HepG2 (cell line): ENCODE results near the gene UGGT1. TPM values are rescaled to one million over a fixed set of nuclear protein-coding genes. Genes with fewer than 3 reads are reported as not detected.

ENCODE experiments used
- HIC2 ChIP-seq: sonication (generic); formaldehyde crosslinking; IDR thresholded peaks from 2 replicates; pipeline ENCODE4 v1.9.0; 2022; ENCODE audit warnings: low read depth, missing genetic modification reagents
- KIAA2018 ChIP-seq: sonication (generic); formaldehyde crosslinking; IDR thresholded peaks from 2 replicates; pipeline ENCODE4 v1.5.0; 2020; ENCODE audit warnings: mild to moderate bottlenecking, missing genetic modification reagents, borderline replicate concordance
- MTA1 ChIP-seq: sonication (generic); formaldehyde crosslinking; IDR thresholded peaks from 2 replicates; pipeline ENCODE4 v1.4.0; 2020; ENCODE audit warnings: missing genetic modification reagents, mild to moderate bottlenecking, borderline replicate concordance
- RXRB ChIP-seq: IDR thresholded peaks from 2 replicates; pipeline ENCODE4 v1.6.1; 2016; ENCODE audit warnings: borderline replicate concordance, missing genetic modification reagents, missing compliant biosample characterization
- SP2 ChIP-seq: sonication (generic); formaldehyde crosslinking; IDR thresholded peaks from 2 replicates; pipeline ENCODE4 v1.5.1; 2020; ENCODE audit warnings: mild to moderate bottlenecking, missing genetic modification reagents
- TEAD3 ChIP-seq: optimal IDR thresholded peaks from 2 replicates; pipeline ENCODE3; 2016; ENCODE audit warnings: borderline replicate concordance
- ZBTB37 ChIP-seq: sonication (generic); formaldehyde crosslinking; IDR thresholded peaks from 2 replicates; pipeline ENCODE4 v1.4.0; 2020; ENCODE audit warnings: mild to moderate bottlenecking, missing genetic modification reagents
- ZFP41 ChIP-seq: sonication (generic); formaldehyde crosslinking; IDR thresholded peaks from 2 replicates; pipeline ENCODE4 v1.4.0; 2020; ENCODE audit warnings: mild to moderate bottlenecking, missing genetic modification reagents, borderline replicate concordance
- ZNF143 ChIP-seq: sonication (generic); formaldehyde crosslinking; IDR thresholded peaks from 2 replicates; pipeline ENCODE4 v1.4.0; 2020; ENCODE audit warnings: missing genetic modification reagents
- ZNF562 ChIP-seq: sonication (generic); formaldehyde crosslinking; IDR thresholded peaks from 2 replicates; pipeline ENCODE4 v1.8.0; 2022; ENCODE audit warnings: missing genetic modification reagents, borderline replicate concordance
- ZNF572 ChIP-seq: sonication (generic); formaldehyde crosslinking; IDR thresholded peaks from 2 replicates; pipeline ENCODE4 v1.5.1; 2020; ENCODE audit warnings: mild to moderate bottlenecking, missing genetic modification reagents
- ZNF660 ChIP-seq: sonication (generic); formaldehyde crosslinking; IDR thresholded peaks from 2 replicates; pipeline ENCODE4 v1.5.1; 2020; ENCODE audit warnings: mild to moderate bottlenecking, low read depth, missing genetic modification reagents, borderline replicate concordance
- ZNF800 ChIP-seq: sonication (generic); formaldehyde crosslinking; IDR thresholded peaks from 2 replicates; pipeline ENCODE4 v1.4.0; 2020; ENCODE audit warnings: missing genetic modification reagents
- ZNF839 ChIP-seq: sonication (generic); formaldehyde crosslinking; IDR thresholded peaks from 2 replicates; pipeline ENCODE4 v1.4.0; 2020; ENCODE audit warnings: missing genetic modification reagents, mild to moderate bottlenecking, borderline replicate concordance
- polyA plus RNA-seq, 8 experiments: library from polyadenylated mRNA; depleted of rRNA in 3 of 8; stranded (reverse) in 7 of 8; unstranded in 1 of 8; fragments of >200 nt; fragmentation: Illumina TruSeq in 4 of 8; extraction: Trizol in 4 of 8; gene quantifications; 2 replicates each; pipeline versions ENCODE4 v1.2.1 to v1.2.3, GENCODE V29; 2011 to 2016; ENCODE audit warnings: low read depth in 4 of 8, missing spikeins in 1 of 8, mixed read lengths in 1 of 8; ENCODE audit not compliant: insufficient read depth in 1 of 8
- total RNA-seq, 5 experiments: library from RNA; depleted of rRNA; stranded (reverse); fragments of >200 nt; fragmentation: Illumina TruSeq; extraction: Trizol; gene quantifications; 2 replicates each; pipeline ENCODE4 v1.2.3, GENCODE V29; 2016; ENCODE audit warnings: low read depth in 1 of 5

UGGT1 gene
- total and polyA plus RNA-seq, 2 of the 13 experiments (the other 11 are each of a cell fraction or from before 2014, with no cell fraction given): 35.8 to 83.2 TPM

DNA sequence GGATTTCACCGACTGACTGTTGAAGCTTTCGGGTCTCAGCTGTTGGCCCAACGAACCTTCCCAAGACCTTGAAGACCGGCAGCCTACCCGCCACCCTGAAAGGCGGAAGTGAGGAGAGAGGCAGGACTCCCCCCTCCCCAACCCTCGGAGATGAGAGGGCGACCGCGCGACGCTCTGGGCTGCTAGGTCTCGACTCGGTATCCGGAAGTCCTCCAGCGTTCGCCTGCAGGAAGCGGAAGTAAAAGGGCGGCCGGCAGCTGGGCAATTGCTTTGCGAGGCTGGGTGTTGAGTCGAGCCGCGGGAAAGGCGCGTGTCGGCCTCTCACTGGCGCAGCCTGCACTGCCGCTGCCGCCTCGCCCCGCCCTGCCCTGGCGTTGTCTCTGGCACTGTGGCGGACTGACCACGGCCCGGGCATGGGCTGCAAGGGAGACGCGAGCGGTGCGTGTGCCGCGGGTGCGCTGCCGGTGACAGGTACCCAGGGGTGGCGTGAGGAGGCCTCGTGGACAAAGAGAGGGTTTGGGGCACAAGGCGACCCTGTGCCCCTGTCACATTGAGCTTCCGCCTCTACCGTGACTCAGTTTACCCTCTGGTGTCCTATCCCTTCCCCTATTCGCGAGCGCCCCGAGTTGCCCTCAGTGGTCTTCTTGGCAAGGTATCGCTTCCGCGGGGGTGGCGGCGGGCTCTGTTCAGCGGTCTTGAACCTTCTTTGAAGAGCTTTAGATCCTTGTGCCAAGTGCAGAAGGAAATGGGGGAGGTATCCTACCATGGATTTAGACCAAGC lies at the start of gene UGGT1 (continued):
- TF ChIP-seq ZNF572 (CRISPR knock-in tag) (peak; percentile 100; the same call in 1 of the 2 replicates), TEAD3 (CRISPR knock-in tag) (peak; percentile 90), RXRB (CRISPR knock-in tag) (peak; percentile 85), ZNF839 (peak; percentile 98; the same call in 1 of the 2 replicates), ZFP41 (CRISPR knock-in tag) (0 out of 2 replicates have a peak, but pooled peaks have one; percentile 31), ZNF562 (CRISPR knock-in tag) (no peak), ZBTB37 (CRISPR knock-in tag) (no peak), ZNF660 (CRISPR knock-in tag) (no peak), HIC2 (peak; percentile 86), ZNF143 (CRISPR knock-in tag) (peak; percentile 76), MTA1 (peak; percentile 92; the same call in 1 of the 2 replicates), KIAA2018 (CRISPR knock-in tag) (no peak), ZNF800 (peak; percentile 66; the same call in 1 of the 2 replicates), SP2 (CRISPR knock-in tag) (peak; percentile 79)
